PC-3 (cell line): ENCODE data around the gene EXOC4. TPM values are rescaled to one million over a fixed set of nuclear protein-coding genes. Genes with fewer than 3 reads are reported as not detected.

ENCODE experiments used
- ATAC-seq: fragments of 200-7000 bp; cut with Tn5 transposase; 2 replicates; pipeline ENCODE4 v1.9.1; 2020; ENCODE audit warnings: mild to moderate bottlenecking, moderate library complexity
- BruUV-seq: library from RNA; stranded (reverse); fragments of 400-500 nt; replicated peaks from 2 replicates; lab custom pipeline; 2021; lab: Mats Ljungman, UMichigan
- CTCF ChIA-PET: fragments of 300-600 bp; sonication (Branson Sonifier 250); formaldehyde crosslinking; loops from one replicate; lab custom pipeline; 2022; ENCODE audit warnings: antibody characterized with exemption; lab: Charles Lee
- POLR2A ChIA-PET: fragments of 300-600 bp; sonication (Branson Sonifier 250); formaldehyde crosslinking; loops from one replicate; lab custom pipeline; 2022; ENCODE audit warnings: antibody characterized with exemption; ENCODE audit not compliant: unreplicated experiment; lab: Charles Lee
- DNase-seq: peaks from one replicate; pipeline ENCODE4 v3.0.0-alpha.2; 2015
- H2AFZ ChIP-seq: fragments of 300-600 bp; sonication (generic); 2 replicates; pipeline ENCODE4 v1.6.0; 2016; ENCODE audit warnings: antibody characterized with exemption, low read length
- H3F3A ChIP-seq: fragments of 300-600 bp; sonication (generic); one replicate; pipeline ENCODE4 v1.6.0; 2017; ENCODE audit warnings: antibody characterized with exemption, low read length, control low read depth, mild to moderate bottlenecking; ENCODE audit not compliant: unreplicated experiment
- H3K27ac ChIP-seq: fragments of 300-600 bp; sonication (generic); 2 replicates; pipeline ENCODE4 v1.5.1; 2016; ENCODE audit warnings: mild to moderate bottlenecking, low read length
- H3K27me3 ChIP-seq: fragments of 300-600 bp; sonication (generic); 2 replicates; pipeline ENCODE4 v1.6.1; 2016; ENCODE audit warnings: low read length, mixed read lengths
- H3K36me3 ChIP-seq: fragments of 300-600 bp; sonication (generic); 2 replicates; pipeline ENCODE4 v1.6.1; 2016; ENCODE audit warnings: low read depth, mixed run types, low read length, mixed read lengths
- H3K4me1 ChIP-seq: fragments of 300-600 bp; sonication (generic); 2 replicates; pipeline ENCODE4 v1.5.1; 2016; ENCODE audit warnings: low read length; ENCODE audit not compliant: insufficient read depth
- H3K4me2 ChIP-seq: fragments of 300-600 bp; sonication (generic); 2 replicates; pipeline ENCODE4 v1.6.0; 2016; ENCODE audit warnings: low read length
- H3K4me3 ChIP-seq: fragments of 300-600 bp; sonication (generic); 2 replicates; pipeline ENCODE4 v1.5.1; 2016; ENCODE audit warnings: mild to moderate bottlenecking, low read length, mixed read lengths
- H3K79me2 ChIP-seq: fragments of 300-600 bp; sonication (generic); 2 replicates; pipeline ENCODE4 v1.6.1; 2017; ENCODE audit warnings: low read length, mixed read lengths
- H3K9ac ChIP-seq: fragments of 300-600 bp; sonication (generic); 2 replicates; pipeline ENCODE4 v1.6.0; 2016; ENCODE audit warnings: mild to moderate bottlenecking, low read length
- H3K9me2 ChIP-seq: fragments of 300-600 bp; sonication (generic); replicated peaks from 2 replicates; pipeline ENCODE4 v1.6.1; 2016; ENCODE audit warnings: mixed run types, low read length, mixed read lengths
- H3K9me3 ChIP-seq: fragments of 300-600 bp; sonication (generic); 2 replicates; pipeline ENCODE4 v1.6.1; 2016; ENCODE audit warnings: low read length, mixed read lengths
- H4K20me1 ChIP-seq: fragments of 300-600 bp; sonication (generic); 2 replicates; pipeline ENCODE4 v1.6.1; 2016; ENCODE audit warnings: low read length, mixed read lengths
- CTCF ChIP-seq: fragments of 300-600 bp; sonication (generic); conservative IDR thresholded peaks from 2 replicates; pipeline ENCODE4 v1.5.1; 2017; ENCODE audit warnings: antibody characterized with exemption, low read depth, mild to moderate bottlenecking, low read length
- EZH2 ChIP-seq: fragments of 300-600 bp; sonication (generic); IDR thresholded peaks from one replicate; pipeline ENCODE4 v1.6.1; 2017; ENCODE audit warnings: antibody characterized with exemption, mild to moderate bottlenecking, low read length; ENCODE audit not compliant: unreplicated experiment
- EZH2phosphoT487 ChIP-seq: fragments of 300-600 bp; sonication (generic); IDR thresholded peaks from 2 replicates; pipeline ENCODE4 v1.6.1; 2018; ENCODE audit warnings: mild to moderate bottlenecking, antibody characterized with exemption, low read length, borderline replicate concordance
- intact Hi-C: fragments of 100-400 bp; cut with micrococcal nuclease; formaldehyde crosslinking; loops from 2 replicates; pipeline ENCODE4 v1.9.0; 2023
- total RNA-seq: library from RNA; depleted of rRNA; stranded (reverse); fragments of >200 nt; gene quantifications from 2 replicates; pipeline ENCODE4 v1.2.3, GENCODE V29; 2014

The EXOC4 gene
- total RNA-seq, 1 experiment from 2014 or later = 43.5 TPM

- ChIA-PET CTCF (no interaction called here), POLR2A (no interaction called here)
- no TSS peak for BruUV-seq
Observed at GRCh38 chr7:133674079-133674763, 421.3 kb downstream of the EXOC4 start.

GRCh38 chr7:133675510-133676218 is 422.8 kb downstream of the EXOC4 start:
- no TSS peak for BruUV-seq
- H3K9me3 ChIP-seq = no peaks in the 10 kb centered on the region
- H3K4me3 ChIP-seq = no peak overlapping the region
- no peaks in the 10 kb centered on the region for H3F3A ChIP-seq
- TF ChIP-seq EZH2 (no peak), EZH2phosphoT487 (no peak), CTCF (no peak)
- H4K20me1 ChIP-seq = no peaks in the 10 kb centered on the region
- ATAC-seq (no peak), DNase-seq (no peak)
- POLR2A ChIA-PET = no interaction called here
- H2AFZ ChIP-seq = no peak overlapping the region
- no peaks in the 10 kb centered on the region for H3K9me2 ChIP-seq
- intact Hi-C loops = no loop called here
- no peaks in the 10 kb centered on the region for H3K27me3 ChIP-seq
- no peaks in the 10 kb centered on the region for H3K4me1 ChIP-seq
- H3K36me3 ChIP-seq = no peaks in the 10 kb centered on the region
- H3K79me2 ChIP-seq = no peaks in the 10 kb centered on the region
- H3K27ac ChIP-seq = no peak overlapping the region
- CTCF ChIA-PET = no interaction called here
- H3K9ac ChIP-seq = no peak overlapping the region
- H3K4me2 ChIP-seq = no peak overlapping the region

More at GRCh38 chr7:133674079-133674763, 421.3 kb downstream of the EXOC4 start:
- Histone ChIP-seq H3K9me2 (no peaks in the 10 kb centered on the region), H3K27ac (no peak overlapping the region), H3F3A (no peaks in the 10 kb centered on the region), H3K27me3 (no peaks in the 10 kb centered on the region), H3K9me3 (no peaks in the 10 kb centered on the region), H3K4me2 (no peak overlapping the region), H3K36me3 (no peaks in the 10 kb centered on the region), H3K4me3 (no peak overlapping the region), H3K4me1 (no peaks in the 10 kb centered on the region), H3K79me2 (no peaks in the 10 kb centered on the region), H3K9ac (no peak overlapping the region), H2AFZ (no peak overlapping the region), H4K20me1 (no peaks in the 10 kb centered on the region)
- DNase-seq = no peak
- TF ChIP-seq CTCF = no peak
- no peak for TF ChIP-seq EZH2phosphoT487
- no peak for TF ChIP-seq EZH2
- intact Hi-C loops = no loop called here
- ATAC-seq = no peak
